GM19452 (cell line): Measurements from ENCODE around the gene SUSD3.

Source experiments
- ATAC-seq: cut with Tn5 transposase; IDR thresholded peaks from one replicate; pipeline ENCODE4 v1.9.1; 2021; ENCODE audit not compliant: unreplicated experiment

SUSD3 gene

DNA sequence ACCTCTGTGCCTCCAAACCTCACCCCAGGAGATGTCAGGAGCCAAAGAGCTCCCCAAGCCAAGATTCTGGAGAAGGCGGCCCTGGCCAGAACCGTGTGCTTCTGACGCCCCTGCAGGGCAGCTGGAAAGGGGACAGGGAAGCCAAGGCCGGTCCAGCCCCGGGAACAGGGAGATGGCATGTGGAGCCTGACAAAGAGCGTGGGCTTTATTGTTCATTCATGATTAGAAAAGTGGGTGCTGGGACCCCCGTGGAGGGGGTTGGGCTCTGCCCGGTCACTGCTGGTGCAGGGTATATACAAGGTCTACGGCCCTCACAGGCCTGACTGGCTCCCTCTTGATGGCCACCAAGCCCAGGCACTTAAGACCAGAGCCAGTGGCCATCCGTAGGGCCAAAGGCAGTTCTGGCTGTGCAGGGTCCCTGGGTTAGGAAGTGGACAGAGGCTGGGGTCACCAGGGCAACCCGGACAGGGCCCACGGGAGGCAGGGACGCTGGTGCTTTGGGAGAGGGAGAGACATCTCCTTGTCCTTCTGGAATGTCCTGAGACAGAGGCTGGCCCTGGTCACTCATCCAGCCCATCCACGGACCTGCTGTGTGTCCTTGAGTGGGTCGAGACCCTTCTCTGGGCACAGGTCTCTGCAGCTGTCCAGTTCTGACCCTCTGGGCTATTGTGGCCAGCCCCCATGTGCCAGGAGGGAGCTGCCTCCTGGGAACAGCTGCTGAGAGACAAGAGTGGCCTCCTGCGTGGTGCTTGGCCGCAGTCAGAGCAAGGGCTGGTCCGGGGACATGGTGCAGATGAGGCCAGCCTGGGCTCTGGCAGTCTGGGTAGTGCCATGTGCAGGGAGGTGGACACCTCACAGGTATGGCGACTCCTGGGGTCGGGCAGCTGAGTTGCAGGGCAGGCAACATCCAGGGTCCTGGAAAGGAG, 63.1 kb downstream of the SUSD3 start:
- no peak for ATAC-seq

GRCh38 chr9:93122721-93123221, 64.3 kb downstream of the SUSD3 start:
- no peak for ATAC-seq

DNA sequence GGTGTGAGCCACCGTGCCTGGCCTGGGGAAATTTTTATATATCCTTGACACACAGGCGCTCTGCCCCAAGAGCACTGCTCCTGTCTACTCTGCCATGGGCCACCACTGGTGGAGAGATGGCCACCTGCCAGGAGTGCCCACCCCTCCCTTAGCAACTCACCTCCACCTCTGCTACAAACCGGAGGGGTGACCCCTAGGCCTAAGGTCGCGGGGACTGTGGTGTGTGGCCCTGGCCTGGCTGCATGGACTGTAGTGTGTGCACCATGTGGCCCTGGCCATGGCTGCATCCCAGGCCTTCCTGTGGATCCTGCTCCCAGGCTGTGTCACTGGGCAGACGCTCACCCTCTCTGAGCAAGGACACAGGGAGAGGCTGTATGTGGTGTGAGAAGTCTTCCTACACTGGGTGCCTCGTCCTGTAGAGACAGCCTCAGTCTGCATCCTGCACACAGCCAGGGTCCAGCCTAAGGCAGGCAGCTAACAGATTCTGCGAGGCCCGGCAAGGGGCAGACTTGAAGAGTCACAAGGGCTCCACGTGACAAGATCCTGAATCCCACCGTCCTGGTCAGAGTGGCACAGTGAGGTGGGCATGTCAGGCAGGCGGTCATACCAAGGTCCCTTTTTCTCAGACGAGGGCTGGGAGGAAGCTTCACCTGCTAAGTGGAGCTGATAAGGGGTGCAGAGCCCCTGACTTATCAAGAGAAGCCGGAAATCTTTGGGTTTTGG, 65.2 kb downstream of the SUSD3 start:
- ATAC-seq, result no peak

GRCh38 chr9:93124793-93125192, 66.3 kb downstream of the SUSD3 start:
- no peak for ATAC-seq

- ATAC-seq, result no peak
These were observed 66.9 kb downstream of the SUSD3 start for GRCh38 chr9:93125331-93125894.

GRCh38 chr9:93126151-93126781, 67.8 kb downstream of the SUSD3 start:
- ATAC-seq, result no peak

DNA sequence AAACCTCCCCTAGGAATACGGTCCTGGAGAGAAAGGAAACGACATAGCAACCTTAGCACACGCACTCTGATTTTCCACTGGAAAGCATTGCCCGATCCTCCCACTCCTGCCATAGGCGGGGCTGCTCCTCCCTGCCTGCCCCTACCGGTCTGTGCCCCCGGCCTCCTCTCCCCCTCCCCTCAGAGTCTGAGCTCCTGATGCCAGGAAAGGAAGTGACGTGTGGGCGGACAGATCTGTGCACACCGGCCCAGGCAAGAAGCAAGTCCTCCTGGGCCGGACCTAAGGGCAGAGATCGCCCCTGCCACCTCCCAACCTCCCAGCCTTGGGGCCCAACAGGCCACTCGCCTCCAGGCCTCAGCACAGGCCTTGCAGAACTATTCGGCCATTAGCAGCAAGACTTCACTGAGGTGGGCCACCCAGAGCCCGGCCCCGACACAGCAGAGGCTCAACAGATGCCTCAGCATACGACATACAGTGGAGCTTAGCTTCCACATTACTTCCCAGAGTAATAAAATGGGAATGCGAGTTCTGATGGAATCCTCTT, 68.4 kb downstream of the SUSD3 start:
- ATAC-seq, result no peak

GRCh38 chr9:93127395-93127911, 69.0 kb downstream of the SUSD3 start:
- ATAC-seq, result no peak

GRCh38 chr9:93128011-93128714, 69.7 kb downstream of the SUSD3 start:
- no peak for ATAC-seq

GRCh38 chr9:93128715-93129224, 70.3 kb downstream of the SUSD3 start:
- no peak for ATAC-seq

DNA sequence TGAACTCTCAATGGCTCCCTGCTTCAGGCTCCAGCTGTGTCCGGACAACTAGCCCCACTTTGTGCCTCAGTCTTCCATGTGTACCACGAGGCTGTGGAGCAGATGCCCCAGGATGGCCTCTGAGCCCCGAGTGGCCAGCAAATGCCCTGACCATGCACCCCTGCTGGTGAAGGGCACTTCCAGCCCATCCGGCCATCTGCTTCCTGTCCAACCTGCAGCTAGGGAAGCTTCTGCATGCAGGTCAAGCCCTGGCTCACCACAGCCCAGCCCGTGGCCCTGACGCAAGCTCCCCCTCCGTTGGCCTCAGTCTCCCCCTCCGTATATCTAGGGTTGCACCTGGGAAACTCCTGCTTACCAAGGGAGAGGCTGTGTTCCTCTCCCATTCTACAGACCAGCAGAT, 70.8 kb downstream of the SUSD3 start:
- ATAC-seq, result no peak

DNA sequence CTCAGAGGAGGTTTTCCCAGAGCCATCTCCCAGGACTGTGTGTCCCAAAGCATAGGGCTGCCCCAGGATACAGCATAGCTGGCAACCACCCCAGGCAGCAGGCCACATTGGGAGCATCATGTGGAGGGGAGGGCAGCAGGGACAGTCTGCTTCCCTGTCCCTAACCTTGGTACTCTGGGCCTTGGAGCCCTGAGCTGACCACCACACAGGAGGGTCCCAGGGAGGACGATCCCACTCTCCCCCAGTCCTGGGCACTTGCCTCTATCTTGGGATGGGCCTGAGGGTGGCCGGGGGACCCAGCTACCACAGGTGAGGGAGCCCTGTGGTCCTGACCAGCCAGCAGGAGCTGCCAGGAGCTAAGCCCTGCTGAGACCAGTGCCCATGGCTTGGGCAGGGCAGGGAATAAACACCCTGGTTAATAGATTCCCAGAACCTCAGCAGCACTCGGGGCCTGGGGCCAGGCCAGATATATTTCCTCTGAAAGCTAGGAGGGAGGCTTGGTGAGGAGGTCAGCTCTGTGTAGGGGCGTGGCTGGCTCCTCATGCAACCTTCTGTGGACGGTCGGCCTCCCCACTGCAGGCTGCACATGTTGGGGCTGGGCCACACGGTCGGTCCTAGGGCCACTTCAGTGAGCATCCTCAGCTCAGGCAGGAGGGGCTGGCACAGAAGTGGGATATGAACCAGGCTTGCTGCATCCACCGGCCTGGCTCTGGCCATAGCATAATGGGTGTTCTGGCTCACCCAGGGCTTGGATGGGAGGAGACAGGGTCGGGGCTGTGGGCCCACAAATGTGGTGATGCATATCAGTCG, 71.4 kb downstream of the SUSD3 start:
- ATAC-seq, result no peak

GRCh38 chr9:93130861-93131481, 72.5 kb downstream of the SUSD3 start:
- no peak for ATAC-seq

DNA sequence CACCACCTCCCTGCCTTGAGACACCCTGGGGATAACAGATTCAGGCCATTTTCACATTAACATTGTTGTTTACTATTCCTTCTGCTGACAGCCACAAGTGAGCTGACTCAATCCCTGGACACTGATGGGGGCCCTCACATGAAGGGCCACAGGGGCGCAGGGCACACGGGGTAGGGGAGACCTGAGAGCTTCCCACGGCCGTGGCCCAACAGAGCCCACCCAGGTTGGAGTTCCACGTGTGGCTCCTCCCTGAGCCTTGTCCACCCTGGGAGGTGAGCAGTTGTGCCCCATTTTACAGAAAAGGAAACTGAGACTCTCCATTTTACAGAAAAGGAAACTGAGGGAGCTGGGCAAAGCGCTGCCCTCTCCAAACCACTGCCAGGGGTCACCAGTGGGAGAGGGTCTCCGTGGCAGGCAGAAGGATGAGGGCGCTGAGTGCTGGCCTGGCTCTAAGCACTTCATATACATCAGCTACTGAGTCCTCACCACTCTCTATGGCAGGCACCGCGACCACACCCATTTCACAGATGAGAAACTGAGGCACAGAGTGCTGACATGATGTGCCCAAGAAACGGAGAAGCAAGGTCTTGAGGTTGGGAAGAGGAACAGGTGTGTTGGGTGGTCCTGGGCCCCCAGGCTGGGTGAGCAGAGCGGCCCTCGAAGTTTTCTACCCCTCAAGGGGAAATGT, 73.2 kb downstream of the SUSD3 start:
- no peak for ATAC-seq

GRCh38 chr9:93132287-93132927, 73.9 kb downstream of the SUSD3 start:
- ATAC-seq, result no peak

GRCh38 chr9:93132946-93133680, 74.6 kb downstream of the SUSD3 start:
- ATAC-seq, result no peak

GRCh38 chr9:93133681-93134014, 75.1 kb downstream of the SUSD3 start:
- ATAC-seq, result peak; percentile 46
